ENCODE data around the gene LRRC3. TPM values are rescaled to one million over a fixed set of nuclear protein-coding genes. Genes with fewer than 3 reads are reported as not detected.

Gene LRRC3
- total and polyA plus RNA-seq, 12 donors = 0.67 to 3.2 (median 1.9) TPM

GRCh38 chr21:44496564-44497550, 41.5 kb downstream of the LRRC3 start:
- no peak for TF ChIP-seq CTCF (IDR thresholded peaks at IDR 0.05)
- TF ChIP-seq POLR2A (IDR thresholded peaks at IDR 0.05) = no peak
- Histone ChIP-seq H3K36me3 (replicated peaks in 1 of 2) (no peaks in the 10 kb centered on the region), H3K27ac (no peak overlapping the region), H3K4me3 (no peak overlapping the region), H3K4me1 (replicated peaks in 1 of 2) (no peaks in the 10 kb centered on the region), H3K27me3 (peaks cover 7% of the 10 kb centered on the region), H3K9me3 (replicated peaks in 1 of 3) (no peaks in the 10 kb centered on the region)
- WGBS, 4 donors = 62 to 73% (median 67%) methylated on average over 24 to 27 of the region's 27 CpGs
- intact Hi-C loops (cut with DNase I) = no loop called here
- no peak for DNase-seq

- 66 to 72% (median 67%) methylated on average over 6 of the region's 6 CpGs for WGBS, 4 donors
- Histone ChIP-seq H3K27ac (no peak overlapping the region), H3K4me1 (replicated peaks in 1 of 2) (no peaks in the 10 kb centered on the region), H3K4me3 (no peak overlapping the region), H3K36me3 (replicated peaks in 1 of 2) (no peaks in the 10 kb centered on the region), H3K9me3 (replicated peaks in 1 of 3) (no peaks in the 10 kb centered on the region), H3K27me3 (peaks cover 7% of the 10 kb centered on the region)
- intact Hi-C loops (cut with DNase I) = no loop called here
- TF ChIP-seq CTCF (IDR thresholded peaks at IDR 0.05) (no peak), POLR2A (IDR thresholded peaks at IDR 0.05) (no peak)
- DNase-seq = no peak
Observed at GRCh38 chr21:44497703-44498126, 42.4 kb downstream of the LRRC3 start.

- H3K4me3 ChIP-seq = no peak overlapping the region
- no peaks in the 10 kb centered on the region for H3K9me3 ChIP-seq (replicated peaks in 1 of 3)
- peaks cover 7% of the 10 kb centered on the region for H3K27me3 ChIP-seq
- 71 to 82% (median 80%) methylated on average over 18 to 27 of the region's 27 CpGs for WGBS, 4 donors
- H3K4me1 ChIP-seq (replicated peaks in 1 of 2) = no peaks in the 10 kb centered on the region
- intact Hi-C loops (cut with DNase I) = no loop called here
- DNase-seq = no peak
- H3K27ac ChIP-seq = no peak overlapping the region
- no peaks in the 10 kb centered on the region for H3K36me3 ChIP-seq (replicated peaks in 1 of 2)
- TF ChIP-seq POLR2A (IDR thresholded peaks at IDR 0.05) (no peak), CTCF (IDR thresholded peaks at IDR 0.05) (no peak)
Observed at GRCh38 chr21:44498280-44499210, 43.2 kb downstream of the LRRC3 start.

GRCh38 chr21:44499211-44499560, 43.9 kb downstream of the LRRC3 start:
- no peaks in the 10 kb centered on the region for H3K36me3 ChIP-seq (replicated peaks in 1 of 2)
- H3K27me3 ChIP-seq = peaks cover 7% of the 10 kb centered on the region
- H3K9me3 ChIP-seq (replicated peaks in 1 of 3) = no peaks in the 10 kb centered on the region
- no peak for TF ChIP-seq CTCF (IDR thresholded peaks at IDR 0.05)
- no peak for TF ChIP-seq POLR2A (IDR thresholded peaks at IDR 0.05)
- no peak overlapping the region for H3K4me3 ChIP-seq
- no peaks in the 10 kb centered on the region for H3K4me1 ChIP-seq (replicated peaks in 1 of 2)
- H3K27ac ChIP-seq = no peak overlapping the region
- intact Hi-C loops (cut with DNase I) = no loop called here
- DNase-seq = no peak
- WGBS, 4 donors = 80 to 90% (median 88%) methylated on average over 14 to 18 of the region's 18 CpGs

All from adrenal gland (tissue), 12 donors.